Retinal pigment epithelial cell (primary cell): ENCODE data around the gene TRIM72.
"Not testable (repeated sequence)": the region's sequence is repeated elsewhere in the genome, so short reads cannot be mapped to it uniquely, and the experiment has no call there.

Source experiments
- DNase-seq: peaks from one replicate; pipeline ENCODE4 v3.0.0-alpha.2; 2010; ENCODE audit warnings: low read depth
- H3K4me3 ChIP-seq: 2 replicates; pipeline ENCODE4 v1.5.1; 2011; ENCODE audit warnings: mild to moderate bottlenecking, low read length, control low read depth, moderate library complexity
- TF ChIP-seq, protein P1 (sequence below): conservative IDR thresholded peaks from 2 replicates; pipeline ENCODE4 v1.5.1; 2011; ENCODE audit warnings: low read depth, low read length, control low read depth, inconsistent platforms

Gene TRIM72

GRCh38 chr16:31271621-31272190 is 57.8 kb downstream of the TRIM72 start:
- DNase-seq: no peak
- no peak overlapping the region for H3K4me3 ChIP-seq
- TF ChIP-seq, protein P1, sequence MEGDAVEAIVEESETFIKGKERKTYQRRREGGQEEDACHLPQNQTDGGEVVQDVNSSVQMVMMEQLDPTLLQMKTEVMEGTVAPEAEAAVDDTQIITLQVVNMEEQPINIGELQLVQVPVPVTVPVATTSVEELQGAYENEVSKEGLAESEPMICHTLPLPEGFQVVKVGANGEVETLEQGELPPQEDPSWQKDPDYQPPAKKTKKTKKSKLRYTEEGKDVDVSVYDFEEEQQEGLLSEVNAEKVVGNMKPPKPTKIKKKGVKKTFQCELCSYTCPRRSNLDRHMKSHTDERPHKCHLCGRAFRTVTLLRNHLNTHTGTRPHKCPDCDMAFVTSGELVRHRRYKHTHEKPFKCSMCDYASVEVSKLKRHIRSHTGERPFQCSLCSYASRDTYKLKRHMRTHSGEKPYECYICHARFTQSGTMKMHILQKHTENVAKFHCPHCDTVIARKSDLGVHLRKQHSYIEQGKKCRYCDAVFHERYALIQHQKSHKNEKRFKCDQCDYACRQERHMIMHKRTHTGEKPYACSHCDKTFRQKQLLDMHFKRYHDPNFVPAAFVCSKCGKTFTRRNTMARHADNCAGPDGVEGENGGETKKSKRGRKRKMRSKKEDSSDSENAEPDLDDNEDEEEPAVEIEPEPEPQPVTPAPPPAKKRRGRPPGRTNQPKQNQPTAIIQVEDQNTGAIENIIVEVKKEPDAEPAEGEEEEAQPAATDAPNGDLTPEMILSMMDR: no peak

DNA sequence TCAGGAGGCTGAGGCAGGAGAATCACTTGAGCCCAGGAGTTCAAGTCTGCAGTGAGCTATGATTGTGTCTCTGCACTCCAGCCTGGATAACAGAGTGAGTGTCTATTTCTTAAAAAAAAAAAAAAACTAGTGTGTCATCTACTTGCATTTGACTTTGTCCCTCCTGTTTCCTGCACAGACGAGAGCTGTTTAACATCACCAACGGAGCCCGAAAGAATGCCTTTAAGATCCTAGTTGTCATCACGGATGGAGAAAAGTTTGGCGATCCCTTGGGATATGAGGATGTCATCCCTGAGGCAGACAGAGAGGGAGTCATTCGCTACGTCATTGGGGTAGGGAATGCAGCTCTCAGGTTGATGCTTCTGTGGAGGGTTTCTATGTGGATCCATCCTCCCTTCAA is 59.3 kb downstream of the TRIM72 start:
- TF ChIP-seq, protein P1: no peak
- no peak for DNase-seq
- no peak overlapping the region for H3K4me3 ChIP-seq

DNA sequence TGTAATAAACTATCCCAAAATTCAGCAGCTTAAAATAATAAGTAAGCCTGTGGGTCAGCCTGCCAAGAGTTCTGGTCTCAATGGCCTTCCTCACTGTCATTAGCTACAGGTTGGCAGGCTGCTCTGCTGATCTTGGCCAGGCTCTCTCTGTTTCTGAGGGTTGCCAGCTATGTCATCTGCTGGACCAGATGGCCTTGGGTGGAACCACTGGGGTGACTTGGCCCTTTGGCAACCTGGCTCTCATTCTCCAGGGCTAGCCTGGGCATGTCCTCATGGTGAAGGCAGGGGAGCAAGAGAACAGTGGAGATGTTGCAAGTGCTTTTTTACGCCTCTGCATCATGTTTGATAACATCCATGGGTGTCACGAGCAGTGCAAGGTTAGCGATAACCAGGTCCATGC is 59.8 kb downstream of the TRIM72 start:
- no peak overlapping the region for H3K4me3 ChIP-seq
- TF ChIP-seq, protein P1: no peak
- DNase-seq: no peak

DNA sequence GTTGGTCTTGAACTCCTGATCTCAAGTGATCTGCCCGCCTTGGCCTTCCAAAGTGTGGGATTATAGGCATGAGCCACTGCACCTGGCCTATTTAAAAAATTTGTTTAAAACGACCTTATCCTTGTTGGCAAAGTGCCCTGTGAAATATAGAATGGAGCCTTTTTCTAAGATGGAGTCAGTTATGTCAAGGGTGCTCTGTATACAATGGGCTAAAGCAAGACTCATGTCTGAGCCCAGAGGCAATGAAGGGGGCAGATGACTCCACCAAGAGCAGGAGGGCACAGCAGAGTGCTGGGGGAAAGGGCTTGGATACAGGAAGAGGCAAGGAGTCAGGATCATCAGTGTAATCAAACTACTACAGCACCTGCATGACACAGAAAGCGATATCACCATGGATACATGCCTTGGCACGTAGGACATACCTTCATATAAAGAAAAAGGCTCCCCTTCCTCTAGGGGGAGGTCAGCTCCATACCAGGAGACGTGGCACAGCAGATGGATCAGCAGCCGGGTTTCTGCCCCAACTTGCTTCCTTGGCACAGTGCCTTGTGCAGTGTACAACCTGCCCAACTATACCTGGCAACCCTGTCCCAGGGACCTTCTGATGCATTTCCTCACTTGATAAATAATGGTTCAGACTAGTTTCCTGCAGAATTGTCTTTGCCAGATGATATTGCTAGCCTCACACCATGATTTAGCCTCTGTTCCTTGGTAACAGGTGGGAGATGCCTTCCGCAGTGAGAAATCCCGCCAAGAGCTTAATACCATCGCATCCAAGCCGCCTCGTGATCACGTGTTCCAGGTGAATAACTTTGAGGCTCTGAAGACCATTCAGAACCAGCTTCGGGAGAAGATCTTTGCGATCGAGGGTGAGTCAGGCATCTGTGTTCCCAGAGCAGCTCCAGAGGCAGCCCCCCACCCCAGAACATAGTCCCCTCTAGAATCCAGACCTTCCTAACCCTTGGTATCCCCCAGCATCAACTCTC is 61.2 kb downstream of the TRIM72 start:
- H3K4me3 ChIP-seq: no peak overlapping the region
- TF ChIP-seq, protein P1: no peak
- DNase-seq: no peak

- DNase-seq: no peak
- no peak overlapping the region for H3K4me3 ChIP-seq
- TF ChIP-seq, protein P1: no peak
Observed at GRCh38 chr16:31276600-31276999, 62.7 kb downstream of the TRIM72 start.

GRCh38 chr16:31277659-31278260 is 63.8 kb downstream of the TRIM72 start:
- H3K4me3 ChIP-seq: no peak overlapping the region
- DNase-seq: no peak
- TF ChIP-seq, protein P1: no peak

GRCh38 chr16:31278853-31279252 is 64.9 kb downstream of the TRIM72 start:
- not testable (repeated sequence) for DNase-seq, H3K4me3 ChIP-seq
